HG02884 (cell line): ENCODE measurements around the gene AFTPH.
"Not testable (repeated sequence)": the region's sequence is repeated elsewhere in the genome, so short reads cannot be mapped to it uniquely, and the experiment has no call there.

Experiments used
- ATAC-seq: cut with Tn5 transposase; IDR thresholded peaks from one replicate; pipeline ENCODE4 v1.9.1; 2021; ENCODE audit warnings: mild to moderate bottlenecking, moderate library complexity; ENCODE audit not compliant: unreplicated experiment

AFTPH gene

GRCh38 chr2:64498438-64498837 is 25.7 kb upstream of the AFTPH start:
- no peak for ATAC-seq

DNA sequence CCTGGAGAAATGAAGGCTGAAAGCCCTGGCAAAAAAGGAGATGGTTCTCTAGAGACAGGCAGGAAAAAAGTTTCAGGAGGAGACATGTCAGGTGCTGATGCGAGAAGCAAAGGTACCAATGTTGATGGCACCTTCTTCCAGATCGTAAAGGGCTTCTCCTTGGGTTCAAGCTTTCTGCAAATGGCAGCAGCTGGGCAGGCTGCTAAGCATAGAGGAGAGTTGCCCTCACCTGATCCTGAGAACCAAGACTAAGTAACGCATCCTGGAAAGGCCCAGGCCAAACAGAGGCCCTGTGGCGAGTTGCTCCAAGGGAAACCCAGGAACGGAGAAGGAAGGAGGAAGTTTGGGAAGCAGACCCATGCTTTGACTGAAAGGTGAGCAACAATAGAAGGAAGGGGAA is 23.6 kb upstream of the AFTPH start:
- ATAC-seq = no peak

GRCh38 chr2:64501946-64502345 is 22.2 kb upstream of the AFTPH start:
- ATAC-seq = no peak

- no peak for ATAC-seq
These were observed 21.3 kb upstream of the AFTPH start for GRCh38 chr2:64502860-64503259.

- ATAC-seq = no peak
These were observed 19.1 kb upstream of the AFTPH start for GRCh38 chr2:64504774-64505720.

GRCh38 chr2:64506686-64507085 is 17.4 kb upstream of the AFTPH start:
- no peak for ATAC-seq

- ATAC-seq = no peak
These were observed 10.1 kb upstream of the AFTPH start for GRCh38 chr2:64514008-64514407.

- ATAC-seq = no peak
These were observed 9.0 kb upstream of the AFTPH start for GRCh38 chr2:64515086-64515485.

DNA sequence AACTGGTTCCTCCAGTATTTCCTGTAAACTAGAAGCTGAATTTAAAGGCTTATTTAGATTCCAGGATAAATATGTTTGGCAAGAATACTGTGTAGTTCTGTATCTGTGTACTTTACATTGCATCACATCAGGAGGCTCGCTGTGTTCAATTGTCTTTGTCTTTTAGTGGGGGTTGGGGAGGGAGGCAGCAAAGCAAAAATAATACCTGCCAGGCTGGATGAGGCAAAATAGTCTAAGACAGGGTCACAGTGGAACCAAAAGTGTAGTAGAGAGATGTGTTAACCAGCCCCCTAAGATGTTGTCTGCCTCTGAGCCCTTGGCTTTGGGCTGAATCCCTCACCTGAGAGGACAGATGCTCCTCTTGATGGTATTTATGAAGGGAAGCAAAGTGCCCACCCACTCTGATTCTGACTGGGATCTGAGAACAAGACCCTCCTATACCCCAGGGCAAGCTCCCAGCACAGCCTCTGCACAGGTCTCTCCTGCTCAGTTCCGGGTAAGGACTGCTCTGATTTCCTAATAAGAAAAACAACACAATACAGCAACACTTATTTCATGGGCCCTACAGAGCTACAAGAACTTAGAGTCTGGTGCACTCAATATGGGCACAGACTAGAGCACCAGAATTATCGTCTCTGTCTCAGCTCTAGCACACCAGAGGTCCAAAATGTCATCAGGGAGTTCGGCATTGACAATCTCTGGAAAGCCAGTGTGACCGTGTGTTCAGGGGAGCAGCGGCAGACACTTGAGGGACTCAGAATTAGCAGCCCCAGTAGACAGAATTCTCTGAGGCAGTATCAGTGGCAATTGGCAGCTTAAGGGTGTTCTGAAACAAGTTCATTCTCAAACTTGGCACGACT is 7.2 kb upstream of the AFTPH start:
- no peak for ATAC-seq

DNA sequence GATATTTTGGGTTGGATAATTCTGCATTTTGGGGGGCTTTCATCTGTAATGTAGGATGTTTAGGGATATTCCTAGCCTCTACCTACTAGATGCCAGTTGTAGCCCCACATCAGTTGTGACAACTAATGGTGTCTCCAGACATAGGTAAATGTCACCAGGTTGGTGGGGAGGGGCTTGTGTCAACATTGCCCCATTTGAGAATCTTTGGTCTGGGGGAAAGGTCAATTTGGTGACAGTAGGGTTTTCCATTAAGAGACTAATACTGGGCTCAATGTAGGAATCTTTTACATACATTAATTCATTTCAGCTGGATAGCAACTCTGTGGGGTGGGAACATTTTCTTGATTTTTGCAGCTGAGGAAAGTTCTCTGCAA is 6.6 kb upstream of the AFTPH start:
- no peak for ATAC-seq

GRCh38 chr2:64522843-64523428 is 1.2 kb upstream of the AFTPH start:
- no peak for ATAC-seq

GRCh38 chr2:64524604-64525316 is 632 bp downstream of the AFTPH start:
- ATAC-seq = peak; percentile 3

- ATAC-seq = no peak
These were observed 1.1 kb downstream of the AFTPH start for GRCh38 chr2:64525317-64525613.

DNA sequence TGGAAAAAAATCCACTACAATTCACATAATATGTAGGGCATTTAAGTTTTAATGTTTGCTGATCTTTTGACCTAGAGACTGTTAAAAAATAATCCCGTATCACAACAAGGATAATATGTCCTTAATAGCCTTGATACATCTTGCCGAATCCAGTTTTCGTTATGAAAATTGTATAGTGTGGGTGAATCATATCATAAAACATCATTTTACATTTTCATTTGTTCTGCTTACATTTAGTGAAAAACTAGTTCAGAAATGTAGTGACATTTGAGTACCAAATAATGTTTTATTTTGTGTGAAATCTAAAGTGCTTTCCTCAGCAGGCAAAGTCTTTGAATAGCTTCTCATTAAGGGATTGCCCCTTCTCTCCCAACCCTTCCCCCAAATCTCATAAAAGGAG is 1.9 kb downstream of the AFTPH start:
- no peak for ATAC-seq

GRCh38 chr2:64530946-64531345 is 6.8 kb downstream of the AFTPH start:
- ATAC-seq = not testable (repeated sequence)

- no peak for ATAC-seq
These were observed 7.9 kb downstream of the AFTPH start for GRCh38 chr2:64532030-64532429.

DNA sequence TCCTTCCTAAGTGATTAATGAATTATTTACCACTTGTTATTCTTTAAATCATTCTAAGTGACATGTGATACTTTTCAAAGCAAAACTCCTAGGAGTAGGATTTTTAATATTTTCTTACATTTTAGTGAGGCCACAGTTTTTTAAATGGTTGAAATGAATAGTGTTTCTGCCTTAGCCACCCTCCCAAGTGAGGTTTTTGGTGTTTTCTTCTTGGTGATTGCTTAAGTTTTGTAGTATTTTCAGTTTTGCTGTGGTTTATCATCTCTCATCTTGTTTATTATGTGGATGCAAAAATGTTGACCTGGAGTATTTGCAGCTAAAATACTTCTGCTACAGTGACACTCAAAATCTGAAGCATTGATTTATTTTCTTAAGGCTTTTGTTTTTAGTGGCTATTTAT is 9.8 kb downstream of the AFTPH start:
- ATAC-seq = no peak

- no peak for ATAC-seq
These were observed 10.2 kb downstream of the AFTPH start for GRCh38 chr2:64534363-64534762.

DNA sequence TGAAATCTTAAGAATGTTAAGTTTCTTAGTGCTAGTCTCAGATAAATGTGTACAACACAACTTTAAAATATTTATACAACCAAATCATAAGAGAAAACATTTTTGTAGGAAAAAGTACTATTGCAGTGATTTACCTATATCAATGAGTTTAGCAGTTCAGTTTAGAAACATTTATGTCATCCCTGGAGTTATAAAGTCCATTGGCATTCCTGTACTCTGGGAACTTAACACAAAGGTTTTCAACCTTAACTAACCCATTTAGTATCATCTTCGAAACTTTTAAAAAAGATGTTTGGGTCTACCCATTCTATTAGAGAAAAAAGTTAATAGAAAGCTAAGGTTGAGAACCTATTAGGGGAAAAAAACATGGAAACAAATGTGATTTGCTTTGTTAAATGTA is 10.9 kb downstream of the AFTPH start:
- no peak for ATAC-seq

GRCh38 chr2:64537991-64538390 is 13.9 kb downstream of the AFTPH start:
- no peak for ATAC-seq

- peak; percentile 45 for ATAC-seq
These were observed 14.8 kb downstream of the AFTPH start for GRCh38 chr2:64538764-64539433.
